NT2/D1 (cell line): ENCODE results near the gene TMEM183A.

Source experiments
- DNase-seq: peaks from one replicate; pipeline ENCODE4 v3.0.0-alpha.2; 2011; ENCODE audit warnings: low read depth, low spot score
- H3K27me3 ChIP-seq: 2 replicates; pipeline ENCODE4 v1.6.0; 2011; ENCODE audit warnings: mild to moderate bottlenecking; ENCODE audit not compliant: insufficient read length, insufficient read depth
- H3K36me3 ChIP-seq: 2 replicates; pipeline ENCODE4 v1.6.1; 2011; ENCODE audit warnings: mild to moderate bottlenecking, low read length, mixed read lengths; ENCODE audit not compliant: insufficient read depth, insufficient read length
- H3K4me1 ChIP-seq: 2 replicates; pipeline ENCODE4 v1.5.1; 2011; ENCODE audit not compliant: insufficient read depth, insufficient read length
- H3K4me3 ChIP-seq: 2 replicates; pipeline ENCODE4 v1.5.1; 2011; ENCODE audit warnings: low read depth; ENCODE audit not compliant: insufficient read length
- H3K9ac ChIP-seq: 2 replicates; pipeline ENCODE4 v1.6.0; 2011; ENCODE audit warnings: low read depth; ENCODE audit not compliant: insufficient read length
- H3K9me3 ChIP-seq: 2 replicates; pipeline ENCODE4 v1.5.1; 2011; ENCODE audit warnings: mild to moderate bottlenecking, low read length; ENCODE audit not compliant: insufficient read depth
- SUZ12 ChIP-seq: IDR thresholded peaks from 2 replicates; pipeline ENCODE4 v1.6.1; 2011; ENCODE audit not compliant: insufficient read length, insufficient read depth; ENCODE audit errors: extremely low read depth
- YY1 ChIP-seq: IDR thresholded peaks from 2 replicates; pipeline ENCODE4 v1.6.1; 2011; ENCODE audit not compliant: insufficient read length, insufficient read depth
- ZNF274 ChIP-seq: IDR thresholded peaks from 2 replicates; pipeline ENCODE4 v1.6.1; 2011; ENCODE audit warnings: mild to moderate bottlenecking, low read depth, low read length

Gene TMEM183A

DNA sequence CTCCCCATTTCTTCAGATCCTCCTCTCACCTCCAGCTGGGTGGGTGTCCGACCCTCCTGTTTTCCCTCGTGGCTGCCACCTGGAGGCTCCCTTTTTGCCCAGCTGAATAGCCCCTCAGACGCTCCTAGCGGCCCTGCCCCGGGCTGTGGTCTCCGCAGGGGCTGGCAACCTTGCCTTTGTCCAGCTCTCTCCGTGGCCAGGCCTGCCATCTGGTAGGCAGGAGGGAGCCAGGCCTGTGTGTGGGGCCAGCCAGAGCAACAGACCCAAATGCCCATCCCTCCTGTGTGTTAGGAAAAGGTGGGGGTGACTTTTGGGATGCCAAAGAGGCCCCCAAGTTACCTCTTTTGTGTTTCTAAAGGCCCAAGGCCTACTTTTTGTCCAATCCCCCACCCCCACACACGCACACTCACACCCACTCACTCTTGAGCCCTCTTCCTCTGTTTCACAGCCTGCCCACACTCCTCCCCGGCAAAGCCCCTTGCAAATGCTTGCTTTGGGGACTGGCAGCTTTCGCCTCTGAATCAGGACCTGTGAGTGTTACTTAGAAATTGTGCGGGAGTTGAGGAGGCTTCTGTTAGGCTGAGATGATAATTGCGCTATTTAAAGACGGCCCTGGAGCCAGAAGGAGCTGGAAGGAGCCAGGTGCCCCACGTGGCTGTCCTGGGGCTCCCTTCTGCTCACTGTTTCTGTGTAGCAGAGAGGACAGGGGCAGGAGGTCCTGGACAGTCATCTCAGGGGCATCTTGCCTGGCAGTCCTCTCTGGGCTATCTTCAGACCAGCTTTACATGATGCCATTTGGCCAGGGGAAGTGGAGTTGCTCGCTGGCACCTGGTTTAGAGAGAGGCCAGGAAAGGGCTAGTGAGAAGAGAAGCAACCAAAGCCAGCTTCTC lies 28.2 kb downstream of the TMEM183A start:
- Histone ChIP-seq H3K9ac (peak overlapping the region; percentile 9), H3K27me3 (no peaks in the 10 kb centered on the region), H3K4me3 (no peak overlapping the region), H3K9me3 (no peaks in the 10 kb centered on the region), H3K4me1 (peaks cover 31% of the 10 kb centered on the region), H3K36me3 (no peaks in the 10 kb centered on the region)
- no peak for TF ChIP-seq SUZ12
- no peak for TF ChIP-seq YY1
- TF ChIP-seq ZNF274 = no peak
- no peak for DNase-seq

- TF ChIP-seq SUZ12 = no peak
- TF ChIP-seq ZNF274 = no peak
- no peak for TF ChIP-seq YY1
These were observed 29.0 kb downstream of the TMEM183A start for GRCh38 chr1:203036135-203036534.

DNA sequence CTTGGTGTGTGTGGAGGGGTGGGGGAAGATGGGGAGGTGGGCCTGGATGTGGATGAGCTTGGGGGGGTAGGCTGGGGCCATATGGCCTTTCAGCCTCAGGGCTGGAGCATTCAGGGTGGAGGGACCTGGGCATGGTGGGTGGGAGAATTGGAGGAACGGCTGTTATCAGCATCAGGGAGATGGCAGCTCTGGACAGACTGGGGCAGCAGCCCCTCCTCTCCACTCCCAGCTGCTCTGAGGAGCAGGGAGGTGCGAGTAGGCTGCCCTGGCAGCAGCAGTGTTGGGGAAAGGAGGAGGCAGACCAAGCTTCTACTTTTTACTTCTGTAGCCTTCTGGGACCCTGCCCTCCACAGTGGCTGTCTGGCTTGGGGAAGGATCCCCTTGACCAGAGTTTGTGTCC lies 29.4 kb downstream of the TMEM183A start:
- Histone ChIP-seq H3K36me3 (no peaks in the 10 kb centered on the region), H3K4me1 (peaks cover 35% of the 10 kb centered on the region), H3K9me3 (no peaks in the 10 kb centered on the region), H3K9ac (no peak overlapping the region), H3K27me3 (no peaks in the 10 kb centered on the region), H3K4me3 (no peak overlapping the region)
- no peak for DNase-seq
- TF ChIP-seq SUZ12 (no peak), ZNF274 (no peak)

More at GRCh38 chr1:203036135-203036534, 29.0 kb downstream of the TMEM183A start:
- no peaks in the 10 kb centered on the region for H3K27me3 ChIP-seq
- no peak for DNase-seq
- peaks cover 33% of the 10 kb centered on the region for H3K4me1 ChIP-seq
- no peak overlapping the region for H3K9ac ChIP-seq
- H3K36me3 ChIP-seq = no peaks in the 10 kb centered on the region
- H3K4me3 ChIP-seq = no peak overlapping the region
- no peaks in the 10 kb centered on the region for H3K9me3 ChIP-seq

- Histone ChIP-seq H3K9me3 (no peaks in the 10 kb centered on the region), H3K36me3 (no peaks in the 10 kb centered on the region), H3K27me3 (no peaks in the 10 kb centered on the region), H3K9ac (no peak overlapping the region), H3K4me1 (peaks cover 36% of the 10 kb centered on the region), H3K4me3 (no peak overlapping the region)
- no peak for TF ChIP-seq SUZ12
- no peak for TF ChIP-seq YY1
- TF ChIP-seq ZNF274 = no peak
- DNase-seq = no peak
These were observed 30.5 kb downstream of the TMEM183A start for GRCh38 chr1:203037509-203038190.

DNA sequence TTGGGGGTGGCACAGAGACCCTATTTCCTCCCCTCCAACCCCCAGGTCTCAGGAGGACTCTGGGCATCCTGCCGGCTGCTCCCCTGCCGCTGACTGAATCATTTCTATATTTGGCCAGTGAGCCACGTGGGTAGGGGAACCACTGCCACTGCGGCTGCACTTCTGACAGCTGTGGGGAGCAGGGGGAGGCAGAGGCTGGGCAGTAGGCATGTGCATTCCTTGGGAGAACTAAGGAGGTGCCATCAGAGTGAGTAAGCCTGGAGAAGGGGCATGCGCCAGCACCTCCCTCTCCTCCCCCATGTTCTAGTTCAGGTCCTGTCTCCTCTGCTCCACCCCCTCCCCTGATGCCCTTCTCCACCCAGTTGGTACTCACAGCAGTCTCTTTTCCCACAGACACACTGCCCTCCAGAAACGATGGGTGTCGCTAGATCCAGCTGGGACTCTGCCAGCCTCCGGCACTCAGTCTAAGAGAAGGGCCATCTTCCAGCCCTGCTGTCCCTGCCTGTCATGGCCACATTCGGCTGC lies 31.1 kb downstream of the TMEM183A start:
- no peak overlapping the region for H3K9ac ChIP-seq
- DNase-seq = no peak
- no peaks in the 10 kb centered on the region for H3K27me3 ChIP-seq
- peaks cover 36% of the 10 kb centered on the region for H3K4me1 ChIP-seq
- no peak for TF ChIP-seq SUZ12
- no peak for TF ChIP-seq YY1
- TF ChIP-seq ZNF274 = no peak
- no peak overlapping the region for H3K4me3 ChIP-seq
- no peaks in the 10 kb centered on the region for H3K36me3 ChIP-seq
- no peaks in the 10 kb centered on the region for H3K9me3 ChIP-seq

DNA sequence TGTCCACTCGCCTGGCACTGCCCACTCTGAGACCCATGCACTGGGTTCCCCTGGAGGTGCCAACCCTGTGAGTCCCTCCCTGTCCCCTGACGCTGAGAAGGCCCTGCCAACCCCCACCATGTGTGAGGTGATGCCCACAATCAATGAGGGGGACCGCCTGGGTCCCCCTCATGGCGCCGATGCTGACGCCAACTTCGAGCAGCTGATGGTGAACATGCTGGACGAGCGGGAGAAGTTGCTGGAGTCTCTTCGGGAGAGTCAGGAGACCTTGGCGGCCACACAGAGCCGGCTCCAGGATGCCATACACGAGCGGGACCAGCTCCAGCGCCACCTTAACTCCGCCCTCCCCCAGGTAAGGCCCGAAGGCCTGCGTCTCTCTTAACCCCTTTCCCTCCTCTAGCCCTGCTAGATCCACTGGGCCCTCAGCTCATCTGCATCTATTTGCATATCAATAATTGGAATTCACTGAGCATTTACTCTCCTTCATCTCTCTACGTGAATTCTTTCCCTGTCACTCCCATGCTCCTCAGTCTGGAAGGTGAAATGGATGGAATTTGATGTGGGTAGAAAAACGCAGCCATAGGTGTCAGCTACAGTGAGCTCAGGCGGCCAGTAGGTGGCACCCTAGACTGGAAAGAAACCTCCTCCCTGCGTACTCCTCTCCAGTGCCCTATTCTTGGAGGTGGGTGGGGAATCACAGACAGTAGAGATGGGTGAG lies 31.9 kb downstream of the TMEM183A start:
- H3K9ac ChIP-seq = no peak overlapping the region

More for the DNA sequence above, 31.9 kb downstream of the TMEM183A start:
- peak; percentile 81 for DNase-seq
- Histone ChIP-seq H3K4me3 (no peak overlapping the region), H3K36me3 (no peaks in the 10 kb centered on the region), H3K9me3 (no peaks in the 10 kb centered on the region), H3K27me3 (no peaks in the 10 kb centered on the region), H3K4me1 (peaks cover 36% of the 10 kb centered on the region)
- TF ChIP-seq YY1 = no peak
- TF ChIP-seq SUZ12 = no peak
- no peak for TF ChIP-seq ZNF274
